Testis (tissue), 3 donors: ENCODE measurements around the gene CAMSAP3. TPM values are rescaled to one million over a fixed set of nuclear protein-coding genes. Genes with fewer than 3 reads are reported as not detected.

Experiments used
- DNase-seq: peaks from one replicate; pipeline ENCODE4 v3.0.0-alpha.2; 2019
- H3K27ac ChIP-seq, 2 donors: fragments of 200-600 bp; sonication (generic); one replicate each; pipeline ENCODE4 v1.5.1; 2019
- H3K27me3 ChIP-seq: fragments of 200-600 bp; sonication (generic); one replicate; pipeline ENCODE4 v1.5.1; 2019
- H3K36me3 ChIP-seq: fragments of 200-600 bp; sonication (generic); one replicate; pipeline ENCODE4 v1.5.1; 2017; ENCODE audit warnings: low read depth; ENCODE audit errors: missing control alignments
- H3K4me1 ChIP-seq: fragments of 200-600 bp; sonication (generic); one replicate; pipeline ENCODE4 v1.5.1; 2019
- H3K4me3 ChIP-seq, 2 donors: fragments of 200-600 bp; sonication (generic); one replicate each; pipeline ENCODE4 v1.5.1; 2017 to 2019
- H3K9me3 ChIP-seq: fragments of 200-600 bp; sonication (generic); one replicate; pipeline ENCODE4 v1.5.1; 2017
- POLR2A ChIP-seq: fragments of 450-650 bp; IDR thresholded peaks from one replicate; pipeline ENCODE4 v1.6.1; 2017; ENCODE audit warnings: antibody characterized with exemption, mild to moderate bottlenecking, moderate library complexity
- WGBS, 2 donors: methylation state at CpG; one replicate each; pipeline ENCODE4 v1.1.5; 2018; 5-methylcytosine and 5-hydroxymethylcytosine counted together
- intact Hi-C: fragments of 100-400 bp; cut with DNase I; formaldehyde crosslinking; loops from one replicate; pipeline ENCODE4 v1.15.1; 2023; ENCODE audit warnings: low total_unique reads
- polyA plus RNA-seq: library from polyadenylated mRNA; stranded (reverse); fragments of 350-450 nt; fragmentation: Illumina TruSeq; extraction: RNeasy Lipid Tissue Mini Kit (QIAGEN cat#74804); gene quantifications from one replicate; pipeline ENCODE4 v1.2.3, GENCODE V29; 2014; ENCODE audit warnings: low read depth, low replicate concordance; ENCODE audit not compliant: insufficient read depth
- total RNA-seq, 2 donors: library from RNA; depleted of rRNA; stranded (reverse); fragments of >200 nt; gene quantifications; one replicate each; pipeline ENCODE4 v1.2.3, GENCODE V29; 2016
- TF ChIP-seq, protein P1 (sequence below), 3 experiments: fragments of 450-650 bp in 2 of 3; fragments of 200-600 bp in 1 of 3; sonication (generic) in 1 of 3; IDR thresholded peaks; one replicate each; pipeline ENCODE4 v1.5.1; 2016 to 2019; ENCODE audit warnings: antibody characterized with exemption in 3 of 3, mild to moderate bottlenecking in 2 of 3, moderate library complexity in 1 of 3

CAMSAP3 gene
- total and polyA plus RNA-seq, 3 donors from 2014 or later, result 32.4 to 104 (median 64.7) TPM

DNA sequence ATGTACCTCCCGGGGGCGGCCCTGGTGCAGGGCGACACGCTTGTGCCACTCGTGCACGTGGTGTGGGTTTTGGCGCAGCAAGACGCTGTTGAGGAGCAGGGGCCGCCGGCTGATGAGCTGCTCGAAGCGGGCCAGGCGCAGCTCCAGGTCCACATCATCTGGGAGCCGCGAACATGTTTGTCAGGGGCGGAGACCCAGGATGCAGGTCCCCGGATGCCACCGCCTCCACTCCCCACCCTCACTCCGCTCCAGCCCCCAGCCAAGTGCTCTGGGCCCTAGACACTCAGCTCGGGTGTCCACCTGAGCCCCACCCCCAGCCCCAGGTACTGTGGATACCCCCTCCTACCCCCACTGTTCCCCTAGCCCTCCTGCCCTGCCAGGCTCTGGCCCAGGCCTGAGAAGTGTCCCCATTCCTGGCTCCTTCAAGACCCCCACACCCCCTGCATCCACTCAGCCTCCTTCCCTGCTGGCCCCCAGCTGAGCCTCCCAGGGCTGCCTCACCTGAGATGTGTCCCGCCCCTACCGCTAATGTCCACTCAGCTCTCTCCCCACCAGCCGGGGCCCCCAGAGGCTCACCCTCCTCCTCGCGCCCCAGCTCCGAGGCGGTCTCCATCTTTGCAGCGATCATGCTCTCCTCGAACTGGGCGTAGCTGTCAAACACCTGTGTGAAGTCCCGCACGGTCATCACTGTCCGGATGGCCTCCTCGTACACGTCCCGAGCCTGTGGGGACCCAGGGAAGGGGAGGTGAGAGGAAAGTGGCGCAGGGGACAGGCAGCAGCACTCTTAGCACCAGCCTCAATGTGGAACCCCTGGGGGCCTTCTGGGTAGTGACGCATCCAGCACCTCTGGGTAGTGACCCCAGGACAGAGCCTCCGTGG is 28.3 kb downstream of the CAMSAP3 start:
- Histone ChIP-seq H3K4me1 (peaks cover 27% of the 10 kb centered on the region), H3K9me3 (no peaks in the 10 kb centered on the region), H3K27me3 (no peaks in the 10 kb centered on the region), H3K27ac (no peak overlapping the region), H3K4me3 (no peak overlapping the region), H3K36me3 (no peaks in the 10 kb centered on the region)
- TF ChIP-seq, protein P1, sequence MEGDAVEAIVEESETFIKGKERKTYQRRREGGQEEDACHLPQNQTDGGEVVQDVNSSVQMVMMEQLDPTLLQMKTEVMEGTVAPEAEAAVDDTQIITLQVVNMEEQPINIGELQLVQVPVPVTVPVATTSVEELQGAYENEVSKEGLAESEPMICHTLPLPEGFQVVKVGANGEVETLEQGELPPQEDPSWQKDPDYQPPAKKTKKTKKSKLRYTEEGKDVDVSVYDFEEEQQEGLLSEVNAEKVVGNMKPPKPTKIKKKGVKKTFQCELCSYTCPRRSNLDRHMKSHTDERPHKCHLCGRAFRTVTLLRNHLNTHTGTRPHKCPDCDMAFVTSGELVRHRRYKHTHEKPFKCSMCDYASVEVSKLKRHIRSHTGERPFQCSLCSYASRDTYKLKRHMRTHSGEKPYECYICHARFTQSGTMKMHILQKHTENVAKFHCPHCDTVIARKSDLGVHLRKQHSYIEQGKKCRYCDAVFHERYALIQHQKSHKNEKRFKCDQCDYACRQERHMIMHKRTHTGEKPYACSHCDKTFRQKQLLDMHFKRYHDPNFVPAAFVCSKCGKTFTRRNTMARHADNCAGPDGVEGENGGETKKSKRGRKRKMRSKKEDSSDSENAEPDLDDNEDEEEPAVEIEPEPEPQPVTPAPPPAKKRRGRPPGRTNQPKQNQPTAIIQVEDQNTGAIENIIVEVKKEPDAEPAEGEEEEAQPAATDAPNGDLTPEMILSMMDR (IDR thresholded peaks at IDR 0.05), result no peak
- TF ChIP-seq POLR2A, result no peak
- intact Hi-C loops, result no loop called here
- 95 to 96% methylated on average over 24 to 39 of the region's 39 CpGs for WGBS, 2 donors
- no peak for DNase-seq

DNA sequence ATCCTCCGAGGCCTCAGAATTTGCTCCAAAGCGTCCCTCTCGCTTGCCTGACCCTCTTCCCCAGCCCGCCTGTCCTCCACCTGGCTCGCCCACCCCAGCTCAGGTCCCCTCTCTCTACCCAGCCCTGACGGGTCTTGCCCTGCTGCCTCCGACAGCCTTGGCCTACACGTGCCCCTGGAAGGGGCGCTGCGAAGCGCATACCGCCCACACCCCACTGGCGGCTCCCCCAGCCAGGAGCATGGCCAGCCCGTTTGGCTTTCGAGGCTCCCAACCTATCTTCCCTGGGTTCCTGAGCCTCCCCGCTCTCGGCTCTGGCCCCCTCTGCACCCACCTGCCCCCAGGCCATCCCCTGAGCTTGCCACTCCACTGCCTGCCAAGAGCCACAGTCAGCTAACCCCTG is 29.1 kb downstream of the CAMSAP3 start:
- 89 to 91% methylated on average over 15 to 17 of the region's 17 CpGs for WGBS, 2 donors
- TF ChIP-seq, protein P1 (IDR thresholded peaks at IDR 0.05), result no peak
- no peaks in the 10 kb centered on the region for H3K27me3 ChIP-seq
- H3K9me3 ChIP-seq, result no peaks in the 10 kb centered on the region
- H3K27ac ChIP-seq, result no peak overlapping the region
- no peak for DNase-seq
- intact Hi-C loops, result no loop called here
- no peak overlapping the region for H3K4me3 ChIP-seq
- no peaks in the 10 kb centered on the region for H3K36me3 ChIP-seq
- H3K4me1 ChIP-seq, result peaks cover 18% of the 10 kb centered on the region

DNA sequence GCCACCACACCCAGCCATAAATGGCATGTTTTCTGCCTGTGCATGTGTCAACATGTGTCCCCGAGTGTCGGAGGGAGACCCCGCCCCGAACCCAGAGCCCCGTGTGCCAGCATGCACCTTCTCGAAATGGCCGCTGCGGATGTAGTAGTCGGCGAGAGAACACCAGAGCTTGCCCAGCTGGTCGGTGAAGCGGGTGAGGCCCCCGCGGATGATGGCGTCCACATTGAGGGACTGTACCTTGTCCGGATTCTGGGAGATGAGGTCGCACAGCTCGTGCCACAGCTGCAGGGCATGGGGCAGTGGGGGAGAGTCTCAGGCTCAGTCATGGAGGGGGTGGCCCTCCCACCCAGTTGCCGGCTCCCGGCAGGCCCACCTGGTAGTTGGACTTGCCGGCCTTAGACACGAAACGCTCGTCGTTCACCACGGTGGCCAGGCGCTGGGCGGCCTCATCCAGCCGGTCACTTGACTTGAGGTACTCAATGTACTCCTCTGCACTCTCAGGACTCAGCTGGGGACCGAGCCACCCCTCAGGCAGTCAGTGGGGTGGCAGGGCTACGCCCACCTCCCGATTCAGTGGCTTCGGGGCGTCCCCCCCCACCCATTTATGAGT is 30.2 kb downstream of the CAMSAP3 start:
- Histone ChIP-seq H3K36me3 (no peaks in the 10 kb centered on the region), H3K4me3 (no peak overlapping the region), H3K4me1 (peaks cover 19% of the 10 kb centered on the region), H3K27me3 (no peaks in the 10 kb centered on the region), H3K27ac (no peak overlapping the region), H3K9me3 (no peaks in the 10 kb centered on the region)
- WGBS, 2 donors, result 94 to 97% methylated on average over 22 to 34 of the region's 34 CpGs
- TF ChIP-seq, protein P1 (IDR thresholded peaks at IDR 0.05), result no peak
- no peak for TF ChIP-seq POLR2A
- intact Hi-C loops, result no loop called here
- DNase-seq, result no peak

DNA sequence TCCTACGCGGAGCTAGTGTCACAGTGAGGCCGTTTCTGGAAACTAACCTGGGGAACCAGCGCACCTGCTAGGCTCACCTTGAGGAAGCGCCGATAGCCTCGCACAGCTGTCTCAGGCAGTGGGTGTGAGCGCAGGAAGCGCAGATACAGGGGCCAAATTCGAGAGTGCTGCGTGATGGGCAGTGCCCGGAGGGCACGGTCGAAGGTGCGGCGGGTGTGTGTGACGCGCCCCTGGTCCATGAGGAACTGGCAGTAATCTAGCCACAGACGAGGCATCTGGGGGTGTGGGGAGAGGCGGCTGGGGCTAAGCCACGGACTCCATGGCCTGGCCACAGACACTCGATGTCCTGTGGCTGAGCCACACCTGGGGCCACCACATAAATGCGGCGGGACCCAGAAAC is 31.5 kb downstream of the CAMSAP3 start:
- no peak for TF ChIP-seq POLR2A
- TF ChIP-seq, protein P1 (IDR thresholded peaks at IDR 0.05), result no peak
- WGBS, 2 donors, result 87 to 90% methylated on average over 21 to 24 of the region's 24 CpGs
- H3K27ac ChIP-seq, result no peak overlapping the region
- no peaks in the 10 kb centered on the region for H3K9me3 ChIP-seq
- H3K27me3 ChIP-seq, result no peaks in the 10 kb centered on the region
- intact Hi-C loops, result no loop called here
- no peaks in the 10 kb centered on the region for H3K36me3 ChIP-seq
- no peak for DNase-seq
- peaks cover 20% of the 10 kb centered on the region for H3K4me1 ChIP-seq
- H3K4me3 ChIP-seq, result no peak overlapping the region
